Measurements from ENCODE around the gene IL11RA.
A peak's percentile ranks its signal among the peaks of the same experiment; 100 is the strongest.

The IL11RA gene

DNA sequence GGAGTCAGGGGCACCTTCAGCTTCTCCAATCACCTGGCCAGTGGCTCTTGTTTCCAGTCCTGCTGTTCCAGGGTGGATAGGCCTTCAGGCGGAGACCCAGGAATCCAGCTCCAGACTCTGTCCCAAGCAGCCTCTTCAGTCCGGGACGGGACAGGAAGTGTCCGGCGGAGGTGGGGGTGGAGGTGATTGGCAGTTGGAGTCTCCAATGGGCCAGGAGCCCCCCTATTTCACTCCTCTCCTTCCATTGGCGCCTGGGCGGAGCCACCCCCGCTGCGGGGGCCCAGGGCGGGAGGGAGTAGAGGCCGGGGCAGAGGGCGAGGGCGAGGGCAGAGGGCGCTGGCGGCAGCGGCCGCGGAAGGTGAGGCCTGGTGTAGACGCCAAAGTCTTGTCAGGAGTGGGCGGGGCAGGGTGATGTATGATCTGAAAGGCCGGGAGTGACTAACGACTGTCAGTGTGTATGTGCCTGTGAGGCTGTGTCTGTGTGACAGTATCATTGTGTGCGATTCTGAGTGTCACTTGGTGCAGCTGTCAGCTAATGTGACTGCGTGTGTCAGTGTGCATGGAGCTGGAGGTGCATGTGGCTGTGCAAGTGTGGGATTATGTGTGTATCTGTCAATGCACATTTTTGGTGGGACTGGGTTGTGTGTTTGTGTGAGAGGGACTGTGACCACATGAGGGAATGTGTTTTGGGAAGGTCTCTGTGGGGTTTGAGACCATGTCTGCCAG, at the start of gene IL11RA:
Gene IL11RA (plus strand): TSS at position 310 of the 726 bp plus-strand sequence. CDS start 3,033 bp downstream, outside the sequence.
- H3K36me3 Mint-ChIP-seq: peaks cover 8% of the 10 kb centered on the region
- H3K4me3 Mint-ChIP-seq: no peak within 1 kb of the TSS
- no peak for DNase-seq (ENCODE audit: low spot score in 2 of 2)
- peak within 1 kb of the TSS; percentile 22 for H3K27ac Mint-ChIP-seq
- H3K4me1 Mint-ChIP-seq: peaks cover 26% of the 10 kb centered on the region
- no peaks in the 10 kb centered on the region for H3K9me3 Mint-ChIP-seq
- H3K27me3 Mint-ChIP-seq: peaks cover 4% of the 10 kb centered on the region
- peak; percentile 29 for ATAC-seq (ENCODE audit: low read depth)

DNA sequence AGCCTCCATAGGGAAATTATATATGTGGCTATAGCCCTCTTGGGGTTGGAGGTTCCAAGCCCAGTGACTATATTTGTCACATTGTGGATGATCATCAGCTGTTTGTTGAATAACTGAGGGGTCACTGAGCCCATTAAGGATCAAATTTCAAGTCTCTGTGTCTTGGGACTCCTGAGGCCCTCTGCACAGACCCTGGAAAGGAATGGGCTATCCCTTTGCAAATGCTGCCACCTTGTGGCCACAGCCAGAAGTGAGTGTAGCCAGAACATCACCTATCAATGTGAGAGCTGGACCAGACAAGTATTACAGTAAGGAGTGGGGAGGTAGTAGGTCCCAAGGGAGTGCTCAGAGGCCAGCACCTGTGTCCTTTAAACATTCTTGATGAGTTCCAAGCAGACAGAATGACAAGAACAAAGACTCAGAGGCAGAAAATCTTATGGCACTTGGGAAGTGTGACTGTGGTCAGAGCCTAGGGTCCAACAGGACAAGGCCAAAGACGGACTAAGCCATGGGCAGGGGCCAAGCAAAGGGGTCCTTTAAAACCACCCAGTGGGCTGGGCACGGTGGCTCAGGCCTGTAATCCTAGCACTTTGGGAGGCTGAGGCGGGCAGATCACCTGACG, 48.3 kb upstream of the IL11RA start:
- H3K27me3 Mint-ChIP-seq: peaks cover 4% of the 10 kb centered on the region
- no peak overlapping the region for H3K27ac Mint-ChIP-seq
- H3K36me3 Mint-ChIP-seq: no peaks in the 10 kb centered on the region
- H3K9me3 Mint-ChIP-seq: no peaks in the 10 kb centered on the region
- DNase-seq (ENCODE audit: low spot score in 2 of 2) (peak; percentile 77 to 84), ATAC-seq (ENCODE audit: low read depth) (peak; percentile 97)
- no peak overlapping the region for H3K4me3 Mint-ChIP-seq
- H3K4me1 Mint-ChIP-seq: peaks cover 3% of the 10 kb centered on the region

DNA sequence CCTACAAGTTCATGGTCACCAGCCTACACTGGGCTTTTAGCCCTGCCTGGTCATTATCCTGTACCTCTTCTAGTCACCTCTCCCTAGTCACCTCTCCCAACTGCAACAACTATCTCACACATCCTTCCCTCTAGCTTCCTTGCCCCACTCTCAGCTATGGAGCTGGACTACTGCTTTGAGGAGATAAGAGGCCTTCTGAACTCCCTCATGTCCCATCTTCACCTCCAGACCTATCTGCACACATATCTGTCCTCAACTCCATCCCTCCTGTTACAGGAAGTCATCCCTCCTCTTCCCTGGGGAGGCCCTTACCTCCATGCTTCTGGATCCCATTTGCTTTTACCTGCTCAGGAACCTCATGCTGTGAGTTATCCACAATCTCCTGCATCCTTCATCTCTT, 45.8 kb upstream of the IL11RA start:
- ATAC-seq (ENCODE audit: low read depth): no peak
- Mint-ChIP-seq H3K36me3 (no peaks in the 10 kb centered on the region), H3K9me3 (no peaks in the 10 kb centered on the region), H3K4me1 (peaks cover 4% of the 10 kb centered on the region), H3K27ac (no peak overlapping the region), H3K27me3 (peaks cover 2% of the 10 kb centered on the region), H3K4me3 (no peak overlapping the region)
- DNase-seq (ENCODE audit: low spot score in 2 of 2): no peak

DNA sequence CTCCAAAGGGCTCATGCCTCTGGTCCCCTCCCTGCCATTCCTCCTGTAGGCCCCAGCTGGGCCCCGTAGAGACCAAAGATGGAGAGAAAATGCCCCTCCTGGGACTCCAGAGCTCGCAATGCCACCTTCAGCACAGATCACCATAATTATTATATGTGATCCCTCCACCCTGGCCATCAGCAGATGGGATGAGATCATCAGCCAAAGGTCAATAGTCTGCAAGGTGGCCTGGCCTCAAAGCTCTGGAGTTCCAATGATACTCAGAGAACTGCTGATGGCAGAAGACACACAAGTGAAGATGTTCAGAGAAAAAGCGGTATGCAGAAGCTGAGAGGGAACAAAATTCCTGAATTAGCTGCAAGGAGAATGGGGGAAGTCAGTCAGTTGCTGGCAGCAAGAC, 45.1 kb upstream of the IL11RA start:
- H3K27me3 Mint-ChIP-seq: no peaks in the 10 kb centered on the region
- ATAC-seq (ENCODE audit: low read depth): no peak
- H3K4me1 Mint-ChIP-seq: peaks cover 6% of the 10 kb centered on the region
- H3K27ac Mint-ChIP-seq: no peak overlapping the region
- H3K4me3 Mint-ChIP-seq: no peak overlapping the region
- no peaks in the 10 kb centered on the region for H3K9me3 Mint-ChIP-seq
- no peak for DNase-seq (ENCODE audit: low spot score in 2 of 2)
- no peaks in the 10 kb centered on the region for H3K36me3 Mint-ChIP-seq

DNA sequence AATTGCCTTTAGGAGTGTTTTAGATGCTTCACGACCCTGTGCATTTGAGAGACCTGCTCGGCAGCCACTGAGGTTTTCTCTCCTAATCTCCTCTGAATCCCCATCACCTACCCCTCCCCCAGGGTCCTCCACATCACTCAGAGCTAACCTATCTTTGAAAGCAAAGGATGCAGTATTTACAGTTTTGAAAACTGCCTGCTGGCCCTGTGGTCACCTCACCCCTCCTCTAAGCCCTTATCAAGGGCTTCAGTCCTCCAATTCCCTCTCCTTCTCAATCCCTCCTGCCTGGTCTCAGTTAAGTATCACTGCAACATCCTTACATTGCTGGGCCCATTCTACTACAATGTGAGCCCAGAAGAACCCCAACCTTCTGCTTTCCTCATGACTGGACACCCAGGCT, 44.7 kb upstream of the IL11RA start:
- Mint-ChIP-seq H3K9me3 (no peaks in the 10 kb centered on the region), H3K4me1 (peaks cover 6% of the 10 kb centered on the region), H3K27ac (no peak overlapping the region), H3K36me3 (no peaks in the 10 kb centered on the region), H3K27me3 (no peaks in the 10 kb centered on the region), H3K4me3 (no peak overlapping the region)
- ATAC-seq (ENCODE audit: low read depth) (no peak), DNase-seq (ENCODE audit: low spot score in 2 of 2) (no peak)

DNA sequence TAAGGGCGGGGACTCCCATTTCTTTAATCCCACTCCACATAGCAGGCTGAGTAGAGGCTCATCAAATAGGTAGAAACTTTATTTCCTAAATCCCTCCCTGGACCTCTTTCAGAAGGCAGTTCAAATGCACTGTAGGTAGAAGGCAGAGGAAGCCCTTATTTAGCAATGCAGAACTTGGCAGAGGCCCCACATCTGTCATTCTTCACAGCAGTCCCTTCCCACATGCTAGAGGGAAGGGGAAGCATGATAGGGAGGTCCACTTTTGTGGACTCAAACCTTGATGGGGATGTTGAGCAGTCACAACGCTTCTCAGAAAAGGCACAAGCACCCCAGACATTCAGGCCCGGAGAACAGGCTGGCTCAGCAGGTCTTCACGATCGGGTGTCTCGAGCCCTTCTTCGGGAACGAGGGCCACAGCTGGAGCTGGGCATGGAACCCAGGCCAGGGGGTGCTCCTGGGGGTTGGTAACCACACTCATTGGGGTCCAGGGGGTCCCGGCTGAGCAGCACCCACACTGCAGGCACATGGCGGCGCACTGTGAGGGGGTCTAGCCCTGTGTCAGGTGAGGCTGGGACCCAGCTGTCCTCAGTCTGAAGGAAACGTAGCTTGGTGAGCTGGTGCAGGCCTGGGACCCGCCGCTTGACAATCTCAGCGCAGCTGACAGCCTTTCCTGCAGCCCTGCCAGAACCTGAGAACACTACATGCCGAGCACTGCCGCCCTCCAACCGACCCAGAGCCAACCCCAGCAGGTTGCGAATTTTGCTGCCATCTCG, 41.4 kb upstream of the IL11RA start:
- Mint-ChIP-seq H3K9me3 (no peaks in the 10 kb centered on the region), H3K36me3 (no peaks in the 10 kb centered on the region), H3K27ac (no peak overlapping the region)

DNA sequence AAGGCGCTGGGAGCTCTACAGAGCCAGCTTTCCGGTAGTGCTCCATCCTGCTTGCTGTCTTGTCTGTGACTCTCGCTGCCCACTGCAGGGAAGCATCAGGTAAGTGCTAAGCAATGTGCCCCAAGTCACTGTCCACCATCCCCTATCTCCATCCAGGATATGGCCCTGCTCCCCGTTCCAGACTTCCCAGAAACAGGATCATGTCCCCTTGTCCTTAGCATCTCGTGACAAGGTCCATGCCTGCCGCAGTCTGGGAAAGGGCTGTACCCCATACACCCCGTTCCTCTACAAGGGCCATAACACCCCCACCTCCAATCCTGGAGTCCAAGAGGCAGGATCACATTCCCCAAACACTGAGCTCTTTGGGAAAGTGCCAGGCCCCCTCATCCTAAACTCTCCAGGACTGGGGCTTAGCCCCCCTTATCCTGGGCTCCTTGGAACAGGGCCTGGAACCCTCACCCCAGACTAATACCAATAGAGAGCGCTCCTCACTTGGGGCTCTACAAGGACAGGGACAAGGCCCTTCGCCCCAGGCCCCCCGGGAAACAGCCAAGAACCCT, 40.7 kb upstream of the IL11RA start:
- Mint-ChIP-seq H3K36me3 (peaks cover 2% of the 10 kb centered on the region), H3K9me3 (no peaks in the 10 kb centered on the region), H3K27ac (peak overlapping the region; percentile 89), H3K27me3 (no peaks in the 10 kb centered on the region), H3K4me3 (peak overlapping the region; percentile 90), H3K4me1 (peaks cover 12% of the 10 kb centered on the region)
- DNase-seq (ENCODE audit: low spot score in 2 of 2) (no peak), ATAC-seq (ENCODE audit: low read depth) (peak; percentile 1)

More for the DNA sequence above, 41.4 kb upstream of the IL11RA start:
- ATAC-seq (ENCODE audit: low read depth): no peak
- H3K4me3 Mint-ChIP-seq: no peak overlapping the region
- peaks cover 12% of the 10 kb centered on the region for H3K4me1 Mint-ChIP-seq
- no peaks in the 10 kb centered on the region for H3K27me3 Mint-ChIP-seq
- no peak for DNase-seq (ENCODE audit: low spot score in 2 of 2)

DNA sequence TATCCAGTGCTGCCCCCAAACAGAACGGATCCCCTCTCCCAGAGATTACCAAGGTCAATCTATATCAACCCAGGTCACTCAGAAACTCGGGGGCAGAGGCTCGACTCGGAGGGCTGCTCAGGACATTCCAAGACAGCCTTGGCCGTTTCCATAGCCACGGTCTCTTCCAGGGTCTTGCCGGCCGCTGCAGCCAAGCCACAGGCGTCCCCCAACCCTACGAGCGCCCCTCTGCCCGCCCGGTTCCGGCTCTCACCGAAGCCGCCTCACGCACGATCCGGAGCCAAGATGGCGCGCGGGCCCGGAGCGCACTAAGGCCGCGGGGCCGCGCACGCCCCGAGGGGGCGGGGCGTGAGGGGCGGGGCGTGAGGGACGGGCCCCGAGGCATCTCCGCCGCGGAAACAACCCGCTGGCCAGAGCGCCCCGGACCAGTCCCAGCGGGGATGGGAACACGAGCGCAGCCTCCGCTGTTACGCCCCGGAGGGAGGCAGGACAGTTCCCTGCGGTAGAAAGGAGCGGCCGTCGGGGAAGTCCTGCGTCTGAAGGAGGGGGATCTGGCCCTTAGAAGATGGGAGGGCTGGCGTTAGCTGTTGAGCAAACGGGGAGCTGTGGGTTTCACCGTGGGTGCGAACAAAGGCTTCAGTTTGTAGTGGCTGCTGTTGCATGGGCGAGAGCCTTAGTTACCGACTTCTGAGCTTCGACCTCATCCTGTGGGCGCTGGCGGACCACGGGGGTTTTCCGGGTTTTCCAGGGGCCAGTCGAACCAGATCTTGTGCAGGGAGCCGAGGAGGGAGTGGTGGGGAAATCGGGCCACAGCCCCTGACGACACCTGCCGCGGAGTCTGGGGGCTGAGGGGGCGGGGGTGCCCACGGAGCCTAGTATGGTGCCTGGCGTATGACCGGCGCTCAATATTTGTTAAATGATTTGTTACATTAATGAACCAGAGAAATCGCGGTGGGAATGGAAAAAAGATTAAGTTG, 39.9 kb upstream of the IL11RA start, which contains the start of gene RPP25L:
Gene RPP25L (minus strand): TSS at position 287 of the 977 bp plus-strand sequence. CDS start 801 bp downstream, outside the sequence.
- DNase-seq (ENCODE audit: low spot score in 2 of 2) (peak; percentile 79 to 88), ATAC-seq (ENCODE audit: low read depth) (peak; percentile 93)
- Mint-ChIP-seq H3K27ac (peak within 1 kb of the TSS; percentile 89), H3K27me3 (no peaks in the 10 kb centered on the region), H3K4me1 (peaks cover 12% of the 10 kb centered on the region), H3K4me3 (peak within 1 kb of the TSS; percentile 90), H3K36me3 (peaks cover 8% of the 10 kb centered on the region), H3K9me3 (no peaks in the 10 kb centered on the region)

DNA sequence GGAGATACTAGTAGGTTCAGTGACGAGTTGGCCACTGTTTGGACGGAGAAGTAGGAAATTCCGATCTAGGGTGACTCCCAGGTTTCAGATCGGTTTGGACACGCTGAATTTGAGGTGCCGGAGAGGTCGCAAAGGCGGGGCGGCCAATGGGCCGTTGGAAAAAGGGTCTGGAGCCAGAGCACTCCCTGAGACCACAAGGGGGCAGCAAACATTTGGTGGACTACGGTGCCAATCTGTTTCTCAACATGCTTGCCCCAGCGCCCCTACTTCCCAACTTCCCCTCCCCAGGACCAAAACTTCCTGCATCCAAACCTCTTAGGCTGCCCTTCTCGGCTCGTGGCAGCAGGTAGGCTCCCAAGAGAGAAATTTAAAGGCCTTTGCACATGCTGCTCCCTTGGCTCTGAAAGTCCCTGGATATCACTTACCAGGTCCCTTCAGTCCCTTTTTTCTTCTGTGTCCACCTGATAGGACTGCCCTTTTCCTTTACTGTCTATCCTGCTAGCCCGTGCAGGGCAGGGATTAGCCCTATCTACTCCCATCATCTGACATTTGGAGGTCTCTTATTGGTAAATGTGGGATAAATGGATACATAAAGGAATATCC, 39.1 kb upstream of the IL11RA start:
- Mint-ChIP-seq H3K4me1 (peaks cover 12% of the 10 kb centered on the region), H3K27me3 (no peaks in the 10 kb centered on the region), H3K4me3 (peak overlapping the region; percentile 90), H3K36me3 (peaks cover 13% of the 10 kb centered on the region), H3K9me3 (no peaks in the 10 kb centered on the region), H3K27ac (peak overlapping the region; percentile 89)
- ATAC-seq (ENCODE audit: low read depth) (peak; percentile 48), DNase-seq (ENCODE audit: low spot score in 2 of 2) (peak; percentile 69 to 74)

DNA sequence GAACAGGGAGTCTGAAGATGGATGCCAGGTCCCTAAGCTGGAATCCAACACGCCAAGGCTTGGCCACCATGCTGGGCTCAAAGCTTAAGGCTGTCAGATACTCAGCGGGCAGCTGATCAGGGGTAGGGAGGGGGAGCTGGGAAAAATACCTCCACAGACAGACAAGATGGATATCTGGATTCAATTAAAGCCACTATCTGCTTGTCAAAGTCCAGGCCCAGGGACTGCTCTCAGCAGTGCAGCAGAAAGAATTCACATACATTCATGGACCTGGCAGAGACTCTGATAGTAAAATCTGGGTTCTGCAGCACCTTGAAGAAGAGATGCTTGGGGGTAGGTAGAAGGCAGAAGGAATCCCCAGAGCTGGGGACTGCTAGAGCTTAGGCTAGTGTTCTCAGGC, 36.9 kb upstream of the IL11RA start:
- Mint-ChIP-seq H3K4me1 (peaks cover 23% of the 10 kb centered on the region), H3K9me3 (no peaks in the 10 kb centered on the region), H3K36me3 (peaks cover 15% of the 10 kb centered on the region), H3K27ac (no peak overlapping the region), H3K27me3 (no peaks in the 10 kb centered on the region), H3K4me3 (no peak overlapping the region)
- no peak for ATAC-seq (ENCODE audit: low read depth)
- no peak for DNase-seq (ENCODE audit: low spot score in 2 of 2)

DNA sequence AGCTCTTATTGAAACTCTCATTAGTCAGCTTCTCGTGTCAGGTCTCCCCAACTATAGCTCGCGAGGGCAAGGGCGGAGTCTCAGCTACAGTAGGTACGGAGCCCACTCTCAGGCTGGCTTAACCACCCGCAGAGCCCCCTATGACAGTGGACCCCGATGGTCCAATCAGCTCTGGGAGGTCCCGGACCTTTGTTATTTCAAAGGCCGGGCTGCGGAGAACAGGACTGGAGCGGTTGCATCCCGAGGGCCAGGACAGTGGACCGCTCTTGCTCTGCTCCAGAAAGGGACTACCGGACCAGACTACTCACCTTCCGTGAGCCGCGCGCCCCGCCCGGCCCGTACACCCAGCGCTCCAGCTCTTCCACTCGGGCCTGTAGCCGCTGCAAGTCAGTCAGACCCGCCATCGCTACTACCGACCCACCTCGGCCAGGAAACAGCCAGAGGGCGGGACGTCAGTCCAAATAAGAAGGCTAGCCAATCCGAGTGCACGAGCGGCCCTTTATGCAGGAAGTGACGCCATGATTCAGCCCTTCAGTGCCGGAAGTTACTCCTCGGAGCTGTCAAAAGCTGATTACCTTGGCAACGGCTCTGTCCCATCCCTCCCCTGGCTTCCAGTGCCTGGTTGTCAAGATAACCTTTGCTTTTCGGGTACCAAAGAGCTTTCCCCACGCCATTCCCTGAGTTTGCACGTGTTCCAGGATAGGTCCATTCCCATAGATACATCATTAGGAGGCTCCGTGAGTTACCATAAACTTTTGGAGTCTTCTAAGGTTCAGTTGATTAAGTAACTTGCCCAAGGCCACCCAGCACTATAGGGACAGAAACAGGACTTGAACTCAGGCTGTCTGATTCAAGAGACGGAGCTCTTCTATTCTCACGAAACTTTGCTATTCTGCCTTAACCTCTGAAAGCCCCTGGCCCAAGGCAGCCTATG, 31.7 kb upstream of the IL11RA start, which contains the start of gene DCTN3:
Gene DCTN3 (minus strand): TSS at position 435 of the 934 bp plus-strand sequence. CDS start 31 bp downstream, at position 404.
- peaks cover 16% of the 10 kb centered on the region for H3K27me3 Mint-ChIP-seq
- peak within 1 kb of the TSS; percentile 54 for H3K27ac Mint-ChIP-seq
- peak; percentile 99 for ATAC-seq (ENCODE audit: low read depth)
- peak within 1 kb of the TSS; percentile 95 for H3K4me3 Mint-ChIP-seq
- peaks cover 25% of the 10 kb centered on the region for H3K4me1 Mint-ChIP-seq
- H3K36me3 Mint-ChIP-seq: peaks cover 15% of the 10 kb centered on the region
- peak; percentile 71 to 86 for DNase-seq (ENCODE audit: low spot score in 2 of 2)
- no peaks in the 10 kb centered on the region for H3K9me3 Mint-ChIP-seq
